PC-3 (cell line): Measurements from ENCODE around the gene SCARB1. TPM values are rescaled to one million over a fixed set of nuclear protein-coding genes. Genes with fewer than 3 reads are reported as not detected.
A peak's percentile ranks its signal among the peaks of the same experiment; 100 is the strongest.
"Not testable (repeated sequence)": the region's sequence is repeated elsewhere in the genome, so short reads cannot be mapped to it uniquely, and the experiment has no call there.

ENCODE experiments used
- ATAC-seq: fragments of 200-7000 bp; cut with Tn5 transposase; 2 replicates; pipeline ENCODE4 v1.9.1; 2020; ENCODE audit warnings: mild to moderate bottlenecking, moderate library complexity
- BruUV-seq: library from RNA; stranded (reverse); fragments of 400-500 nt; replicated peaks from 2 replicates; lab custom pipeline; 2021; lab: Mats Ljungman, UMichigan
- CTCF ChIA-PET: fragments of 300-600 bp; sonication (Branson Sonifier 250); formaldehyde crosslinking; loops from one replicate; lab custom pipeline; 2022; ENCODE audit warnings: antibody characterized with exemption; lab: Charles Lee
- POLR2A ChIA-PET: fragments of 300-600 bp; sonication (Branson Sonifier 250); formaldehyde crosslinking; loops from one replicate; lab custom pipeline; 2022; ENCODE audit warnings: antibody characterized with exemption; ENCODE audit not compliant: unreplicated experiment; lab: Charles Lee
- DNase-seq: peaks from one replicate; pipeline ENCODE4 v3.0.0-alpha.2; 2015
- H2AFZ ChIP-seq: fragments of 300-600 bp; sonication (generic); 2 replicates; pipeline ENCODE4 v1.6.0; 2016; ENCODE audit warnings: antibody characterized with exemption, low read length
- H3F3A ChIP-seq: fragments of 300-600 bp; sonication (generic); one replicate; pipeline ENCODE4 v1.6.0; 2017; ENCODE audit warnings: antibody characterized with exemption, low read length, control low read depth, mild to moderate bottlenecking; ENCODE audit not compliant: unreplicated experiment
- H3K27ac ChIP-seq: fragments of 300-600 bp; sonication (generic); 2 replicates; pipeline ENCODE4 v1.5.1; 2016; ENCODE audit warnings: mild to moderate bottlenecking, low read length
- H3K27me3 ChIP-seq: fragments of 300-600 bp; sonication (generic); 2 replicates; pipeline ENCODE4 v1.6.1; 2016; ENCODE audit warnings: low read length, mixed read lengths
- H3K36me3 ChIP-seq: fragments of 300-600 bp; sonication (generic); 2 replicates; pipeline ENCODE4 v1.6.1; 2016; ENCODE audit warnings: low read depth, mixed run types, low read length, mixed read lengths
- H3K4me1 ChIP-seq: fragments of 300-600 bp; sonication (generic); 2 replicates; pipeline ENCODE4 v1.5.1; 2016; ENCODE audit warnings: low read length; ENCODE audit not compliant: insufficient read depth
- H3K4me2 ChIP-seq: fragments of 300-600 bp; sonication (generic); 2 replicates; pipeline ENCODE4 v1.6.0; 2016; ENCODE audit warnings: low read length
- H3K4me3 ChIP-seq: fragments of 300-600 bp; sonication (generic); 2 replicates; pipeline ENCODE4 v1.5.1; 2016; ENCODE audit warnings: mild to moderate bottlenecking, low read length, mixed read lengths
- H3K79me2 ChIP-seq: fragments of 300-600 bp; sonication (generic); 2 replicates; pipeline ENCODE4 v1.6.1; 2017; ENCODE audit warnings: low read length, mixed read lengths
- H3K9ac ChIP-seq: fragments of 300-600 bp; sonication (generic); 2 replicates; pipeline ENCODE4 v1.6.0; 2016; ENCODE audit warnings: mild to moderate bottlenecking, low read length
- H3K9me2 ChIP-seq: fragments of 300-600 bp; sonication (generic); replicated peaks from 2 replicates; pipeline ENCODE4 v1.6.1; 2016; ENCODE audit warnings: mixed run types, low read length, mixed read lengths
- H3K9me3 ChIP-seq: fragments of 300-600 bp; sonication (generic); 2 replicates; pipeline ENCODE4 v1.6.1; 2016; ENCODE audit warnings: low read length, mixed read lengths
- H4K20me1 ChIP-seq: fragments of 300-600 bp; sonication (generic); 2 replicates; pipeline ENCODE4 v1.6.1; 2016; ENCODE audit warnings: low read length, mixed read lengths
- EZH2 ChIP-seq: fragments of 300-600 bp; sonication (generic); IDR thresholded peaks from one replicate; pipeline ENCODE4 v1.6.1; 2017; ENCODE audit warnings: antibody characterized with exemption, mild to moderate bottlenecking, low read length; ENCODE audit not compliant: unreplicated experiment
- EZH2phosphoT487 ChIP-seq: fragments of 300-600 bp; sonication (generic); IDR thresholded peaks from 2 replicates; pipeline ENCODE4 v1.6.1; 2018; ENCODE audit warnings: mild to moderate bottlenecking, antibody characterized with exemption, low read length, borderline replicate concordance
- intact Hi-C: fragments of 100-400 bp; cut with micrococcal nuclease; formaldehyde crosslinking; loops from 2 replicates; pipeline ENCODE4 v1.9.0; 2023
- total RNA-seq: library from RNA; depleted of rRNA; stranded (reverse); fragments of >200 nt; gene quantifications from 2 replicates; pipeline ENCODE4 v1.2.3, GENCODE V29; 2014
- TF ChIP-seq, protein P1 (sequence below): fragments of 300-600 bp; sonication (generic); conservative IDR thresholded peaks from 2 replicates; pipeline ENCODE4 v1.5.1; 2017; ENCODE audit warnings: antibody characterized with exemption, low read depth, mild to moderate bottlenecking, low read length

Gene SCARB1
- total RNA-seq, 1 experiment from 2014 or later: 79.1 TPM

DNA sequence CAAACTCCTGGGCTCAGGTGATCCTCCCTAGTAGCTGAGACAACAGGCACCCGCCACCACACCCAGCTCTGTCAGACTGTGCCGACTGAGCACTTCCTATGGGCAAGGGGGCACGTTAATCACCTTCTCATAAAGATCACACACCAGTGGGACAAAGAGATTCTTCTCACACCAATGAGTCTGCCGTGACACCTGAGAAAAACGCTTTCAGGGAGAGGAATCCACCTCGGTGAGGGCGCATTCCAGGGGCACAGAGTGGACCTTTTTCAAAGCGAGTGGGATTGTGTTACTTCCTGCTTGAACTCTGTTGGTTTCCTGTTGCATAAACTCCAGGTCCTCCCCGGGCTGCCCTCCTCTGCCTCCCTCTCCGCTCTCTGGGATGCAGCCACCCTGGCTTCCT lies 17.5 kb upstream of the SCARB1 start:
- H3K79me2 ChIP-seq: no peaks in the 10 kb centered on the region
- H3K9me3 ChIP-seq: no peaks in the 10 kb centered on the region
- no peaks in the 10 kb centered on the region for H3K36me3 ChIP-seq
- TF ChIP-seq EZH2phosphoT487 (no peak), EZH2 (no peak)
- TF ChIP-seq, protein P1, sequence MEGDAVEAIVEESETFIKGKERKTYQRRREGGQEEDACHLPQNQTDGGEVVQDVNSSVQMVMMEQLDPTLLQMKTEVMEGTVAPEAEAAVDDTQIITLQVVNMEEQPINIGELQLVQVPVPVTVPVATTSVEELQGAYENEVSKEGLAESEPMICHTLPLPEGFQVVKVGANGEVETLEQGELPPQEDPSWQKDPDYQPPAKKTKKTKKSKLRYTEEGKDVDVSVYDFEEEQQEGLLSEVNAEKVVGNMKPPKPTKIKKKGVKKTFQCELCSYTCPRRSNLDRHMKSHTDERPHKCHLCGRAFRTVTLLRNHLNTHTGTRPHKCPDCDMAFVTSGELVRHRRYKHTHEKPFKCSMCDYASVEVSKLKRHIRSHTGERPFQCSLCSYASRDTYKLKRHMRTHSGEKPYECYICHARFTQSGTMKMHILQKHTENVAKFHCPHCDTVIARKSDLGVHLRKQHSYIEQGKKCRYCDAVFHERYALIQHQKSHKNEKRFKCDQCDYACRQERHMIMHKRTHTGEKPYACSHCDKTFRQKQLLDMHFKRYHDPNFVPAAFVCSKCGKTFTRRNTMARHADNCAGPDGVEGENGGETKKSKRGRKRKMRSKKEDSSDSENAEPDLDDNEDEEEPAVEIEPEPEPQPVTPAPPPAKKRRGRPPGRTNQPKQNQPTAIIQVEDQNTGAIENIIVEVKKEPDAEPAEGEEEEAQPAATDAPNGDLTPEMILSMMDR: no peak
- DNase-seq: no peak
- no peak overlapping the region for H3K27ac ChIP-seq
- 0 out of 2 replicates have a peak, but pooled peaks have one; percentile 23 for ATAC-seq
- no peak overlapping the region for H3K4me3 ChIP-seq
- H3K9me2 ChIP-seq: no peaks in the 10 kb centered on the region
- H2AFZ ChIP-seq: no peak overlapping the region
- ChIA-PET CTCF (no interaction called here), POLR2A (no interaction called here)
- no peaks in the 10 kb centered on the region for H4K20me1 ChIP-seq
- no TSS peak for BruUV-seq
- H3K27me3 ChIP-seq: no peaks in the 10 kb centered on the region
- no peak overlapping the region for H3K9ac ChIP-seq
- H3K4me1 ChIP-seq: no peaks in the 10 kb centered on the region
- intact Hi-C loops: no loop called here
- no peaks in the 10 kb centered on the region for H3F3A ChIP-seq
- H3K4me2 ChIP-seq: no peak overlapping the region

DNA sequence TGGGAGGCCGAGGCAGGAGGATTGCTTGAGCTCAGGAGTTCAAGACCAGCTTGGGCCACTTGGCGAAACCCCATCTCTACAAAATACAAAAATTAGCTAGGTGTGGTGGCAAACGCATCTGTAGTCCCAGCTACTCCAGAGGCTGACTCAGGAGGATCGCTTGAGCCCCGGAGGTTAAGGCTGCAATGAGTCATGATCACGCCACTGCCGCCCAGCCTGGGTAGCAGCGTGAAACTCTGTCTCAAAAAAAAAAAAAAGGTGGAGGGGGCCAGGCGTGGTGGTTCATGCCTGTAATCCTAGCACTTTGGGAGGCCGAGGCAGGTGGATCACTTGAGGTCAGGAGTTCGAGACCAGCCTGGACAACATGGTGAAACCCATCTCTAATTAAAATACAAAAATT lies 16.7 kb upstream of the SCARB1 start:
- H4K20me1 ChIP-seq, H3K9me3 ChIP-seq, intact Hi-C loops, H3K27me3 ChIP-seq, H3K9me2 ChIP-seq, H3K4me1 ChIP-seq, POLR2A ChIA-PET, H3K9ac ChIP-seq, ATAC-seq, H3F3A ChIP-seq, BruUV-seq, H3K4me2 ChIP-seq, CTCF ChIA-PET, H3K36me3 ChIP-seq, H3K27ac ChIP-seq, H3K79me2 ChIP-seq, H2AFZ ChIP-seq, H3K4me3 ChIP-seq: not testable (repeated sequence)
- DNase-seq: peak; percentile 38

DNA sequence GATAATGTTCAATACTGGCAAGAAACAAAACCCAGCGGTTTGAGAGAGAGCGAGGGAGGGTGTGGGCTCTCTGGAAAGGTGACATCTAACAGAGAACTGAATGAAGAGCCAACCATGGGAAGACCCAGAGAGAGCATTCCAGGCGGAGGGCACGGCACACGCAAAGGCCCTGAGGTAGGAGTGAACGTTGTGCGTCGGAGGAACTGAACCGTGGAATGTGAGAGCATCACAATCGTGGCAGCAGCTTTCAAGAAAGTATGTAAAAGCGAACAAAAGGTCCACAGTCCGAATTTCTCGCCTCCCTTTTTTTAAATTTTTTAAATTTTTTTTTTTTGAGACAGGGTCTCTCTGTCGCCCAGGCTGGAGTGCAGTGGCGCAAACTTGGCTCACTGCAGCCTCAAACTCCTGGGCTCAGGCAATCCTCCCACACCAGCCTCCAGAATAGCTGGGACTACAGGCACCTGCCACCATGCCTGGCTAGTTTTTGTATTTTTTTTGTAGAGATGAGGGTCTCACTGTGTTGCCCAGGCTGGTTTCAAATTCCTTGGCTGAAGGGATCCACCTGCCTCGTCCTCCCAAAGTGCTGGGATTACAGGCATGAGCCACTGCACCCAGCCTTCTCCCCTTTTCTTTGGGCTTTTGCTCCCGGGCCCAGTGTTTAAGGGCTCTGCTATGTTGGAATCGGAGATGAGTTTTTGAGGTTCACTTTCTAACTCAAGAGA lies 15.3 kb upstream of the SCARB1 start:
- Histone ChIP-seq H3K27ac (no peak overlapping the region), H3K27me3 (no peaks in the 10 kb centered on the region), H3K79me2 (no peaks in the 10 kb centered on the region), H3K9me2 (no peaks in the 10 kb centered on the region), H3K4me1 (no peaks in the 10 kb centered on the region), H4K20me1 (no peaks in the 10 kb centered on the region), H3K36me3 (no peaks in the 10 kb centered on the region), H3K9ac (no peak overlapping the region), H3K4me2 (no peak overlapping the region), H2AFZ (no peak overlapping the region), H3K4me3 (no peak overlapping the region), H3K9me3 (no peaks in the 10 kb centered on the region), H3F3A (no peaks in the 10 kb centered on the region)
- ATAC-seq (no peak), DNase-seq (no peak)
- CTCF ChIA-PET: no interaction called here
- TF ChIP-seq, protein P1: no peak
- TF ChIP-seq EZH2 (no peak), EZH2phosphoT487 (no peak)
- BruUV-seq: no TSS peak
- intact Hi-C loops: no loop called here
- POLR2A ChIA-PET: no interaction called here
